Measurements from ENCODE around the gene ANAPC4.

Gene ANAPC4

DNA sequence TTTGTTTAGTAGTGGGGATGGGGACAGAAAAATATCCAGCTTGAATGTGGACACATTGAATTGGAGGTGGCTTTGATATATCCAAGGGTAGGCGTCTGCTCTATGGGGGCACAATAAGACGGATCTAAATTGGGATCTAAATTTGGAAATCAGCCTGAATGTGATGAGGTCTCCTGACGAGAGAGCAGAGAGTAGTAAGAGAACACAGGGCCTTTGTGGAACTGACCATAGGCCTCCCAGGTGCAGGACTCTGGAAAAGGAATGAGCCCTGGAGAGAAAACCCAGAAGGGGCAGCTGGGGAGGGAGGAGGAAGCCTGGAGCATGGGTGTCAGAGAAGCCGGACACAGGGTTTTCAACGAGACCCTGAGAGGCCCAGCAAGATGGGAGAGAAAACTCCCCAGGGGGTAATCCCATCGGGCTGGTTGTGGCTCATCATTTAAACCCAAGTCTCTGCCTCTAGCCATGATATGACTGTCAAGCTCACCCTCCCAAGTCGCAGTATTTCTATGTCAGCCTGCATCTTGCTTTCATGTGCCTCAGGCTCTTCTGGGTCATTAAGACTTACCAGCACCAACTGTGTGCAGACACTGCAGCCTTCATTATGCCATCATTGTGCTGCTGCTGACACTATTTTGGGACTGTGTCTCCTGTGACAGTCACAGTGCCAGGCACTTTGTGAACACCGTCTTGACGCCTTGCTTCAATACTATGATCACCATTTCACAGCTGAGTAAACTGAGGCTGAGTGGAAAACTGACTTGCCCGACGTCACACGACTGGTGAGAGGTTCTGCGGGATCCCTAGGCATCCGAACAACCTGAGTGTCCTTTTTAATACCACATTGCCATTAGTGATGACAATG lies 57.1 kb downstream of the ANAPC4 start:
- no peak for DNase-seq (ENCODE audit: low read depth)

DNA sequence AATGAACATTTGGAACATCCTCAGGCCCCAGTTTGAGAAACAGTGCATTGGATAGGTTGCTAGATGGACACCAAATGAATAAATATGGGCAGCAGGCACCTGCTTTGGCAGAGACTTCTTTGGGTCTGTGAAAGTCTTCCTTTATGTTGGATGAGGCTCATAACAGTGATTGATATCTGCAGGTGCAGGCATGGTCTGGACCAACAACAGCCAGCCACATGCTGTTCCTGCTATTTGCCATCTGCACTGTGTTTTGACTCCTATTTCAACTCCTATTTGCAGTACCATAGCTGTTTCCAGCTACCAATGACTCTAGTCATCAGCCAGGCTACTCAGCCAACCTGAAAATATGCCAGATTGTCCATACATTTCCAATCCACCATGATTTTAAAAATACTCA lies 60.9 kb downstream of the ANAPC4 start:
- DNase-seq (ENCODE audit: low read depth) = no peak

DNA sequence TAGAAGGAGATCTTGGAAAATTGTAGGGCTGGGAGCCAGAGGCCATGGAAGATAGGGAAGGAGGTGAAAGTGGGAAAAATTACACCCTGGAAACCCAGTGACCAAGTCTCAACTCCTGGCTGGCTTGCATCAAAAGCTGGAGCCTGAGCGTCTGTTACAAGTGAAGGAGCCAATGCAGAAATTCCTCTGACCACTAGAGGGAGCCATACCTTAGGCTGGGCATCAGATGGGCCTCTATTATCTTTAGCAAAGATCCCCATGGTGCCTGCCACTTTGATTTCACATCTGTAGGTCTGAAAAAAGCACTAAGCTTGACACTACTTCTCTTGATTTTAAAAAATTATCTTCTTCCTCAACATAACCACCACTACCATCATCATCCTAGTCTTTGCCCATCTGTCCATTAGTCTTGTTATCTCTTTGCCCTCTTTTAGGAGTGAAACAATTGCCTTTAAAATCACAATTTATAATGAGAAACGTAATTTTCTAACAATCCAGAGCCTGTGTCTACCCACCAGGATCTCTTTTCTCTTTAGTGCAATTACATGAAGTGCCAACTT lies 62.9 kb downstream of the ANAPC4 start:
- peak; percentile 21 for DNase-seq (ENCODE audit: low read depth)

DNA sequence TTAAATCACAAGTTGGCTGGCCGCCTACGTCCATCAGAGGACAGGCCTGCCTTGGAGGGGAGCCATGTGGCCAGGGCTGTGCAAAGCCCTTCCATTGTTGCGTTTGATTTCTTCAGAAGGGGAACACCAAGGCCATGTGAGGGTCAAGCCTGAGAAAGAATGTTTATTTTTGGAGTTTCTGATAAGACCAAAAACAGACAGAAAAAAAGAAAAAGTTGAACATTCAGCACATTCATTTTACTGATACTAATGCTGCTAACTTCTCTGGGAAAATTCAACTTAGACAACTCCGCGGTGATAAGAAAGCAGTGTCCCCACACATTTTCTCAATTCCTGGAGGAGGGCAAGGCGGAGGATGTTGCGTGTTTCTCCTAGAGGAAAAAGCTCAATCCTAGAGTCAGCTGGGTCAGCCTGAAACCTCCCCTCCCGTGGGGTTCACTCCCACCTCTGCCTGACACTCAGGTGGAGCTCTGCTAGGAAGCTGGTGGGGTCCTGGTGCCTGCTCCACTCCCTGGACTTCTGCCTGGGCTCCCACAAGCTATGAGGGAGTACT lies 63.5 kb downstream of the ANAPC4 start:
- no peak for DNase-seq (ENCODE audit: low read depth)

DNA sequence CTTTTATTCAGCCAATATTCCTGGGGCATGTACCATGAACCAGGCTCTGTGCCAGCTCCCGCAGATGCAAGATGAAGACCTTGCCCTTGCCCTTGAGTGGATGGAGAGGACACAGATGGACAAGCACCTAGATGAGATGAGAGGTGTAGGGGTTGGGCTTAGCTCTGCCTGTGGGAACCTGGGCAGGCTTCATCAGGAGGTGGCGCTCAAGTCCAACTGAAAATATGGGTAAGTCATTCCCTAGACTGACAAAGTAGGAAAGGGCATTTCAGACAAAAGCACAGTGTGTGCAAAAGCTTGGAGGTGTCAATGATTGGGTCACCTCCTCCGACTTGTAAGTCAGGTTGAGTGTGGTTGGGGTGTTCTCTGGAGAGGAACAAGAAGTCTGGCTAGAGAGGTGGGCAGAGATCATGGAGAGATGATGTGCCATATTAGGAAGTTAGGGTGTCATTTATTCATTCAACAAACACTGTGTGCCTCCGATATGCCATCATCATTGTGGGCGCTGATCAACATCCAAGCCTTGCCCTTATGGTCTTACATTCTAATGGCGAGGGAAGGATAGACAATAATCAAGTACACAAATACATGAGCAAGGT lies 64.6 kb downstream of the ANAPC4 start:
- peak; percentile 7 for DNase-seq (ENCODE audit: low read depth)

DNA sequence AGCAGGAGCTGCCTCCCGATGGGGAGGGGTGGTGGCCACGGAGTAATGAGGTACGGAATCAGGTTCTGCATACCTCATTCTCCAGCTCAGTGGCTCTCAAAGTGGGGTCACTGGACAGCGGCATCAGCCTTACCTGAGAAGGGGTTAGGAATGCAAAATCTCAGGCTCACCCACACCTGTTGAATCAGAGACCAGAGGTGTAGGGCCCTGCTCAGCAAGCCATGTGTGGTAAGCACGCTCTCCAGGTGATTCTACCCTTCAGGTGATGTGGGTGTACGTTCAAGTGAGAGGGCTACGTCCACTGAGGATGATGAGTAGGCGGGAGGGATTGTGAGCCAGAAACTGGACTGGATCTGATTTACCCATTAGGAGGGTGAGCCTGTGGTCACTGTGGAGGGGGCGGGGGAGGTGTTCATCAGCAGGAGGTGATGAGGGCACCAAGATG lies 65.8 kb downstream of the ANAPC4 start:
- no peak for DNase-seq (ENCODE audit: low read depth)

DNA sequence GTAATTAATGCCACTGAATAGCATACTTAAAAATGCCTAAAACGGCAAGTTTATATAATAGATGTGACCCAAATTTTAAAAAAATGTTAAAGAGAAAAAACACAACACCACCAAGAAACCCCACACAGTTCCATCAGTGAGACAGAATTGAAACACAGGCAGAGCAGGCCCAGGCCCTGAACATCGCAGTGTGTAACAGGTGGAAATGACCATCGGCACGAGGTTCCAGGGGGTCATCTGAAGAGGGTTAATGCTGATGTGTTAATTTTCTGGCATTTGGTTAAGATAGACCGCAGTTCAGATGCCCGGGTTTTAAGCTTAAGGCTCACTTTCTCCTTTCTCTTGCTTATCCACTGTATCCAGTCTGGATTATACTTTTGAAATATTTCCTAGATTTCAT lies 66.8 kb downstream of the ANAPC4 start:
- no peak for DNase-seq (ENCODE audit: low read depth)

DNA sequence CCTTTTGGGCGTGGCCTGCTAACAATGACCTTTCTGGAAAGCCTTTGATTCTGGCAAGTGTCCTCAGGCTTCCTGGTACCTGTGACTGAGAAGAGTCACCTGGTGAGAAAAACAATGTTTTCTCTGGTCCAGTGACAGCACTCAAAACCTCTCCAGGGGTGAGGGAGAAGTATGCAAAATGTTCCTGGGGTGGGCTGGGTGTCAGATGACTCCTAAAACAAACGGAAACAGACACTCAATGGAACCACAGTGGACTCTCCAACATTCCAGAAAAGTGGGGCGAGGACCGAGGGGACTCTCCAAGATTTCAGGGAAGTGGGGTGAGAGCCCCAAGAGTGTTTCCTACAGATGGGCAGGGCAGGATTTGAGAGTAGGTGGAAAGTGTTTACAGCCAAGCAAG lies 69.5 kb downstream of the ANAPC4 start:
- no peak for DNase-seq (ENCODE audit: low read depth)

DNA sequence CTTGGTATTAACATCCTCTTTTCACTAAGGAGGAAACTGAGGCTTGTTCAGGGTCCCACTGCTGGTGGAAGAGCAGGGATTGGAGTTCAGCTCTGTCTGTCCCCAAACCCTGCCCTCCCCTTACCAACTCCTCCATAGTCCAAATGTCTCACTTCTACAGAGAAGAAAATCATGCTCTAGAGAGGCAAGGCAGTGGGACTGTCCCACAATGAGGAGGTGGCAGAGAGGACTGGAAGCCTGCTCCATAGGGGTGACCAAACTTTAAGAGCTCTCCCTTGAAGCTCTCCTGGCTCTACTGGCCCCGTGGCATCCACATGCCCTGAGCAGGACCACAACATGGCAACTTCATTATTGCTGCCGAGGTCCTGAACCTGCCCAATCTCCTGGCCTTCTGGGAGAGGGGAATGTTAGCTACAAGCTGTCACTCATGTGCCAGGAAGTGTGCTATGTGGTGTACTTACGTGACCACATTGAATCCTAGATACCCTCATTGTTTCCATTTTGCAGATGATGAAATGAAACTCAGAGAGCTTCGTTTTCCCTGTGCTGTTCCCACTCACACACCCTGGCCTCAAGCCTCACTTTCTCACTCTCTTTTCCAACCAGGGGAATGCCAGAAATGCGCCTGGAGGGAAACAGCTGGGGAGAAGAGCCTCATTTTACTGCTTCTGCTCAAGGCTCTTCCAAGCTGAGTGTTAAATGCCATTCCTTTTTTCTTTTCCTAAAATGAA lies 71.5 kb downstream of the ANAPC4 start:
- no peak for DNase-seq (ENCODE audit: low read depth)

DNA sequence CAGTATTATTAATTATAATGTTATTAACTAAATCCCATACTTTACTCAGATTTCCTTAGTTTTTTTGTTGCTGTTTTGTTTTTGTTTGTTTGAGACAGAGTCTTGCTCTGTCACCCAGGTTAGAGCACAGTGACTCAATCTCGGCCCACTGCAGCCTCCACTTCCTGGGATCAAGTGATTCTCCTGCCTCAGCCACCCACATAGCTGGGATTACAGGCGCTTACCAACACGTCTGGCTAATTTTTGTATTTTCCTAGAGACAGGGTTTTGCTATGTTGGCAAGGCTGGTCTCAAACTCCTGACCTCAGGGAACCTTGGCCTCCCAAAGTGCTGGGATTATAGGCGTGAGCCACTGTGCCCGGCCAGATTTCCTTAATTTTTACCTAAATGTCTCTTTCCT lies 72.2 kb downstream of the ANAPC4 start:
- no peak for DNase-seq (ENCODE audit: low read depth)

DNA sequence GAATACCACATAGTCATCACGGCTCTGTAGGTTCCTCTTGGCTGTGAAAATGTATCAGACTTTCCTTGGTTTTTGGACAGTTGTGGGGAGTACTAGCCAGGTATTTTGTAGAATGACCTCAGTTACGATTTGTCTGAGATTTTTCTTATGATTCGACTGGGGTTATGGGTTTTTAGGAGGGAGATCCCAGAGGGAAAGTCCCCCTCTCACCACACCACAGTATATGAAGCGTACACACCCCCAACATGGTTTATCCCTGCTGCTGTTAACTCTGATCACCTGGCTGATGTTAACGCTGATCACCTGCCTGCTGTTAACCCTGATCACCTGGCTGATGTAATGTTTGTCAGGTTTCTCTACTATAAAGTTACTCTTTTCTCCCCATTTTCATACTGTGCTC lies 72.6 kb downstream of the ANAPC4 start:
- DNase-seq (ENCODE audit: low read depth) = no peak

DNA sequence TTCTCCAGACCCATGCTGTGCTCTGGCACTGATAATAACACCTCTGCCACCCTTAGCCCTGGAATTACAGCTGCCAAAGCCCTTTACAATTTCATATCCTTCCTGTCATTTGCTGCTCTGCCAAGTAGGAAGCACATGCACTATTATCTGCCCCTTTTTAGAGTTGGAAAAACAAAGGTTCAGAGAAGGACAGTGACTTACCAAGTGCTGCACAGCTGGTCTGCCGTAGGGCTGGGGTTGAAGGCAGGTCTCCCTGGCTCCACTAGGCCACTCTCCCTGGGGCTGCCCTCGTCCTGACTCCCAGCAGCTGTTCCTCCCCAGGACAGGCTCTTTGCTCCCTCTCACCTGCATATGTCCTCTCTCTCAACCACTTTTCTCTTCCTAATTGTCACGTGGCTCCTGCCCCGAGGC lies 73.4 kb downstream of the ANAPC4 start:
- no peak for DNase-seq (ENCODE audit: low read depth)

DNA sequence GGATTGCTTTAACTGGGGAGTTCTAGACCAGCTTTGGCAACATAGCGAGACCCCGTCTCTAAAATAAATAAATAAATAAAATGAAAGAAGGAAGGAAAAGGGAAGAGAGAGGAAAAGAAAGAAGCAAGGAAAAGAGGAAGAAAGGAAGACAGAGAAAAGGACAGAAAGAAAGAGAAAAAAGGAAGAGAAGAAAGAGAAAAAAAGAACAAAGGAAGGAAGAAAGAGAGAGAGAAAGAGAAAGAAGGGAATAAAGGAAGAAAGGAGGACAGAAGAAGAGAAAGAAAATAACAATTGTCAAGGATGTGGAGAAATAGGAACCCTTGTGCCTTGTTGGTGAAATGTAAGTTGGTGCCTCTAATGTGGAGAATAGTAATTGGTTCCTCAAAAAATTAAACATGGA lies 74.6 kb downstream of the ANAPC4 start:
- no peak for DNase-seq (ENCODE audit: low read depth)

DNA sequence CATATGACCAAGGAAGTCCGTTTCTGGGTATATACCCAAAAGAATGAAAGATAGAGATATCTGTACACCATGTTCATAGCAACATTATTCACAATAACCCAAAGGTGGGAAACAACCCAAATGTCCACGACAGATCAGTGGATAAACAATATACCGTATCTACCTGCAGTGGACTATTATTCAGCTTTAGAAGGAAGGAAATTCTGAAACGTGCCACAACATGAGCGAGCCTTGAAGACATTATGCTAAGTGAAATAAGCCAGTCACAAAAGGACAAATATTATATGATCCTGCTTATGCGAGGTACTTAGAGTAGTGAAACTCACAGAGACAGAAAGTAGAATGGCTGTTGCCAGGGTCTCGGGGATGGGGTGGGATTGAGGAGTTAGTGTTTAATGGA lies 75.0 kb downstream of the ANAPC4 start:
- no peak for DNase-seq (ENCODE audit: low read depth)

DNA sequence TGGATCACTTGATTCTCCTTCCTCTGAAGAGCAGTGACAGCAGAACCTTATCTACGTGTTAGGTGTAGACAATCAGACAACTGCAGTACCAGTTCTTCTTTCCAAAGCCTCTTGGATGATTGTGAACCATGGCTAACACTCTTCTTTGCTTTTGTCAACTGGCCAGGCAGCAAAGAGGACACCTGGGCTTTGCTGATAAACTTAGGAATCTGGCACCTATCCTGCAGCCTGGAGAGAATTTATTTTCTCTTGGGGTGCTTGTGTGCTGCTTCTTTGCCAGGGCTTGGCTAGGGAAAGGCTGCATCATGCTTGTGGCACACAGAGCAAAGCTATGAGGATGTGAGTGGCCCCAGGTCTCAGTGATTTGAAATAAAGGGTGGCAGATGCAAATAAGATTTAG lies 77.4 kb downstream of the ANAPC4 start:
- DNase-seq (ENCODE audit: low read depth) = no peak

DNA sequence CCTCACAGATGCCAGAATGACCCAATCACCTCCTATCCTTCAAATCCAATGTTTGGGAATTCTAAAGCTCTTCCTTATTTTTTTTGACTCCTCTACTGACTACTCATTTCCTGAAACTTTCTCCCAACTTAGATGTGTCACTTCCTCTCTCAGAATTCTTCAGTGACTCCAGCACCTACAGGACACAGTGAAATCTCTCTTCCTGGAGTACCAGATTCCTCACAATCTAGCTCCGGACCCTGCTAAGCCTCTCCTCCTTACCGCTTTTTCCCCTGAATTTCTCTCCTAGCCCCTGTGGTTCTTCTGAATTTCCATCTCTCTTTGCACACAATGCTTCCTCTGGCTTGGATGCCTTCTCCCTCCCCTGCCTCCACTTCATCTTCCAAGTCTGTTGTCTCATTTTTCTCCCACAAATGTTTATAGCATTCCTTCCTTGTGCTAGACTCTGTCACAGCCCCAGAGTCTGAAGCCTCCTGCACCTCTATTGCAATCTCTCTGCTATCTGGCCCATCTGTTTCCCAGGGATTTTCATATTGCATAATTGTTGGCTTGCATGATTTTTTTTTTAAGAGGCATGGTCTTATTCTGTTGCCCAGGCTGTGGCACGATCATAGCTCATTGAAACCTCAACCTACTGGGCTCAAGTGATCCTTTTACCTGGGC lies 80.1 kb downstream of the ANAPC4 start:
- DNase-seq (ENCODE audit: low read depth) = no peak

DNA sequence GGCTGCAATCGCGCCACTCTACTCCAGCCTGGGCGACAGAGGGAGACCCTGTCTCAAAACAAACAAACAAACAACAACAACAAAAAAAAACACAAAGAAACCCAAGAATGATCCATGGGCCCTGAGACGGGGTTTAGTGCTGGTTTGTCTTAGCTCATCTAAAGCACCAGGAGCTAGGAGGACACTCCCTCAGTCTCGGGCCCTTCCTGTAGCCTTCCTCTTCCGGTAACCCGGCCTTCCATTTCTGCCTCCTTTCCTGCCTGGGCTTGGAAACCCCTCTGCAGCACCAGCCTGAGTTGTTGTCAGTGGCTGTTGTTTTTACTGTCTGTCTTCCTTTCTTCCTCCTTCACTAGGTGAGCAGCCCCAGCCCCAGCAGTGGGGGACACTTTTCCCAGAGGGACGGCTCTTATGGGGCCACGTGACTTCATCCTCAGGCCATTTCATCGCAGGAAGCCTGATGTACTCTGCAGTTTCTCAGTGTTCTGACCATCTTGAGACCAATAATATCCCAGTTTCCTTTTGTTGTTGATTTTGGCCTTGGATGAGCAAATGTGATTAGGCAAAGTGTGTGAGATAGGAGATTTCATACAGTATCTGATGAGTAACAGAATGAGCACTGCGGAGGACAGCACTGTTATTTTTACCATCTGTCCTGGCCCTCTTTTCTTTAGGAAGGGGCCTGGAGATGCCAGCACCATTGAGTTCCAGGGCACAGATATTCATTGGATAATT lies 90.1 kb downstream of the ANAPC4 start:
- no peak for DNase-seq (ENCODE audit: low read depth)

DNA sequence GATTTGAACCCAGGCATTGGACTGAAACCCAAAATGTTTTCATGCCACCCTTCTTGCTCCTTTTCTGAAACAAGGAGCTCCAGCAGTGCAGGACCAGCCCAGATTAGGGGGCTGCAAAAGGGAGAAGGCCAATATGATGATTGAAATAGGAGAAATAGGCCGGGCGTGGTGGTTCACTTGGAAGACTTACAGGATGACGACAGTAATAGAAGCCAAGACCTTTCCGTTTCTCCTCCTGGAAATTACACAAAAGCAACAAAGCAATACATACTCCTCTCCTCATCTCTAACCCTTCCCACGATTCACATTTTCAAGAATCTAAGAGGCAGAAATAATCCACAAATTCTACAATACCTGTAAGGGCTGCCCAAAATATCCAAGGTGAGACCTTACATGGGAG lies 90.8 kb downstream of the ANAPC4 start:
- no peak for DNase-seq (ENCODE audit: low read depth)

All from activated T-cell treated with anti-CD3 and anti-CD28 coated beads for 48 hours (primary cell).